ENCODE measurements around the gene SPOUT1.

DNA sequence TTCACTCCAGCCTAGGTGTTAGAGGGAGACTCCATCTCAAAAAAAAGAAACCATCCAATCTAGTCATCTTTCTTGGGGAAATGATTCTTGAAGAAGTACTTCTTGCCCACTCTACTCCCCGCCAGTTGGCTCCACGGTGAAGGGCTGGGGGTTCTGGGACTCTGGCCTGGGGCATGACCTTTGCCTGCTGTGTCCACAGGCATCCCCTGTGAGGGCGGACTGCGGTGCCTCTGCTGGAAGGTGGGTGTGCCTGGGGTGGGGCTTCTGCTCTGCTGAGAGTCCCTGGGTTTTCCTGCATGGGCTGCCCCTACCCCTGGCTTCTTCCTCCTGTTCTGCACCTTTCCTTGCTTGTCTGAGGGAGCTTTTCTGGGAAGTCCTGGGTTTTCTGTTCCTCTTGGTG lies 39.1 kb downstream of the SPOUT1 start:
- TF ChIP-seq POLR2A (IDR thresholded peaks at IDR 0.05; ENCODE audit: low read length) (no peak), GATA1 (IDR thresholded peaks at IDR 0.05; ENCODE audit: low read depth, low read length) (no peak)
